ENCODE measurements around the gene KLHL7. TPM values are rescaled to one million over a fixed set of nuclear protein-coding genes. Genes with fewer than 3 reads are reported as not detected.

The KLHL7 gene
- total RNA-seq, 1 experiment from 2014 or later: 33.8 TPM

- ChIA-PET CTCF (no interaction called here), POLR2A (no interaction called here)
- intact Hi-C loops (cut with micrococcal nuclease; ENCODE audit: unreplicated experiment): no loop called here
- in situ Hi-C loops (cut with HindIII; ENCODE audit: low pct_unique_long_range_greater_than_20kb, low sequenced_read_pairs): no loop called here
- no TSS peak for BruUV-seq (replicated peaks)
- no peak overlapping the region for H3K27ac ChIP-seq (ENCODE audit: low read length)
- no peak overlapping the region for H3K4me3 ChIP-seq (ENCODE audit: low read depth in 2 of 2, low read length in 2 of 2)
- H3K27me3 ChIP-seq (ENCODE audit: control insufficient read depth, insufficient read depth, low read length): no peaks in the 10 kb centered on the region
- DNase-seq (ENCODE audit: low read depth, low spot score) (no peak), ATAC-seq (no peak)
- TF ChIP-seq POLR2AphosphoS5 (IDR thresholded peaks at IDR 0.05; ENCODE audit: low read depth, low read length) (no peak), SIN3A (IDR thresholded peaks at IDR 0.05; ENCODE audit: borderline replicate concordance, insufficient read depth, low read depth, low read length) (no peak), CTCF (IDR thresholded peaks at IDR 0.05) (no peak), TCF7L2 (IDR thresholded peaks at IDR 0.05; ENCODE audit: low read depth, low read length) (no peak)
- TF ChIP-seq, protein P1, sequence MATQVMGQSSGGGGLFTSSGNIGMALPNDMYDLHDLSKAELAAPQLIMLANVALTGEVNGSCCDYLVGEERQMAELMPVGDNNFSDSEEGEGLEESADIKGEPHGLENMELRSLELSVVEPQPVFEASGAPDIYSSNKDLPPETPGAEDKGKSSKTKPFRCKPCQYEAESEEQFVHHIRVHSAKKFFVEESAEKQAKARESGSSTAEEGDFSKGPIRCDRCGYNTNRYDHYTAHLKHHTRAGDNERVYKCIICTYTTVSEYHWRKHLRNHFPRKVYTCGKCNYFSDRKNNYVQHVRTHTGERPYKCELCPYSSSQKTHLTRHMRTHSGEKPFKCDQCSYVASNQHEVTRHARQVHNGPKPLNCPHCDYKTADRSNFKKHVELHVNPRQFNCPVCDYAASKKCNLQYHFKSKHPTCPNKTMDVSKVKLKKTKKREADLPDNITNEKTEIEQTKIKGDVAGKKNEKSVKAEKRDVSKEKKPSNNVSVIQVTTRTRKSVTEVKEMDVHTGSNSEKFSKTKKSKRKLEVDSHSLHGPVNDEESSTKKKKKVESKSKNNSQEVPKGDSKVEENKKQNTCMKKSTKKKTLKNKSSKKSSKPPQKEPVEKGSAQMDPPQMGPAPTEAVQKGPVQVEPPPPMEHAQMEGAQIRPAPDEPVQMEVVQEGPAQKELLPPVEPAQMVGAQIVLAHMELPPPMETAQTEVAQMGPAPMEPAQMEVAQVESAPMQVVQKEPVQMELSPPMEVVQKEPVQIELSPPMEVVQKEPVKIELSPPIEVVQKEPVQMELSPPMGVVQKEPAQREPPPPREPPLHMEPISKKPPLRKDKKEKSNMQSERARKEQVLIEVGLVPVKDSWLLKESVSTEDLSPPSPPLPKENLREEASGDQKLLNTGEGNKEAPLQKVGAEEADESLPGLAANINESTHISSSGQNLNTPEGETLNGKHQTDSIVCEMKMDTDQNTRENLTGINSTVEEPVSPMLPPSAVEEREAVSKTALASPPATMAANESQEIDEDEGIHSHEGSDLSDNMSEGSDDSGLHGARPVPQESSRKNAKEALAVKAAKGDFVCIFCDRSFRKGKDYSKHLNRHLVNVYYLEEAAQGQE (IDR thresholded peaks at IDR 0.05; ENCODE audit: insufficient read depth in 1 of 2, low read depth in 2 of 2, low read length in 1 of 2): no peak
- H3K4me1 ChIP-seq (ENCODE audit: control insufficient read depth, insufficient read depth, low read length): peaks cover 10% of the 10 kb centered on the region
- H3K36me3 ChIP-seq (ENCODE audit: control insufficient read depth, insufficient read depth, low read length): no peaks in the 10 kb centered on the region
- H3K9me3 ChIP-seq (ENCODE audit: control insufficient read depth, insufficient read depth, low read depth, low read length): no peaks in the 10 kb centered on the region
These were observed 102.7 kb downstream of the KLHL7 start for GRCh38 chr7:23208316-23208715.

DNA sequence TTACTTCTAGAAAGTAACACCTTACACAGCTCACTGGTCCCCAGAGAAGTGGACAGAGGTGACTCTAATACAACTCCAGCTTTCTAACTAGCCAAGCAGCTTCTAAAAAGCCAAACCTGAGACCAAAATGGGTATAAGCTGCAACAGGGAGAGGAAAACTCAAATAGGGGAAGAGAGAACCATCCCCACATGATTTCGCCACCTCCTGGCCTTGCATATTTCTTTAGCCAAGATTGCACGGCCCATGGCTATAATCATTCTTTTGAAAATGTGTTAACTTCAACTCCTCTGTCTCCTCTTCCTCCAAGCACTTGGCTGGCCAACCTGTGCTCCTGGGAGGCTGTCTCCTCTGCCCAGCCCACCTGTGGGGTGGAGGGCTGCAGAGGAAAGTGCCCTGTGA, 104.9 kb downstream of the KLHL7 start:
- ChIA-PET CTCF (no interaction called here), POLR2A (no interaction called here)
- H3K27me3 ChIP-seq (ENCODE audit: control insufficient read depth, insufficient read depth, low read length): no peaks in the 10 kb centered on the region
- TF ChIP-seq, protein P1 (IDR thresholded peaks at IDR 0.05; ENCODE audit: insufficient read depth in 1 of 2, low read depth in 2 of 2, low read length in 1 of 2): no peak
- TF ChIP-seq POLR2AphosphoS5 (IDR thresholded peaks at IDR 0.05; ENCODE audit: low read depth, low read length): no peak
- no peak for TF ChIP-seq CTCF (IDR thresholded peaks at IDR 0.05)
- no peak for TF ChIP-seq SIN3A (IDR thresholded peaks at IDR 0.05; ENCODE audit: borderline replicate concordance, insufficient read depth, low read depth, low read length)
- no peak for TF ChIP-seq TCF7L2 (IDR thresholded peaks at IDR 0.05; ENCODE audit: low read depth, low read length)
- peaks cover 10% of the 10 kb centered on the region for H3K4me1 ChIP-seq (ENCODE audit: control insufficient read depth, insufficient read depth, low read length)
- DNase-seq (ENCODE audit: low read depth, low spot score) (no peak), ATAC-seq (no peak)
- no peaks in the 10 kb centered on the region for H3K9me3 ChIP-seq (ENCODE audit: control insufficient read depth, insufficient read depth, low read depth, low read length)
- intact Hi-C loops (cut with micrococcal nuclease; ENCODE audit: unreplicated experiment) (no loop called here), in situ Hi-C loops (cut with HindIII; ENCODE audit: low pct_unique_long_range_greater_than_20kb, low sequenced_read_pairs) (no loop called here)
- no peak overlapping the region for H3K4me3 ChIP-seq (ENCODE audit: low read depth in 2 of 2, low read length in 2 of 2)
- no peak overlapping the region for H3K27ac ChIP-seq (ENCODE audit: low read length)
- no peaks in the 10 kb centered on the region for H3K36me3 ChIP-seq (ENCODE audit: control insufficient read depth, insufficient read depth, low read length)
- no TSS peak for BruUV-seq (replicated peaks)
